HPDE6-E6E7 (cell line): ENCODE measurements around the gene ANKRD13C.
"Not testable (repeated sequence)": the region's sequence is repeated elsewhere in the genome, so short reads cannot be mapped to it uniquely, and the experiment has no call there.

Experiments
- DNase-seq: peaks from one replicate; pipeline ENCODE4 v3.0.0; 2011; ENCODE audit warnings: missing footprints; ENCODE audit errors: extremely low spot score

Gene ANKRD13C

GRCh38 chr1:70354332-70355110 is at the start of gene ANKRD13C:
TSS of gene ANKRD13C (minus strand) at chr1:70354722. CDS start at chr1:70354408, 314 bp downstream.
- peak; percentile 91 for DNase-seq

GRCh38 chr1:70403759-70404158 is 49.2 kb upstream of the ANKRD13C start:
- DNase-seq = no peak

GRCh38 chr1:70401974-70402373 is 47.5 kb upstream of the ANKRD13C start:
- DNase-seq = no peak

GRCh38 chr1:70400335-70400734 is 45.8 kb upstream of the ANKRD13C start:
- no peak for DNase-seq

- DNase-seq = no peak
Observed at GRCh38 chr1:70397013-70397412, 42.5 kb upstream of the ANKRD13C start.

- DNase-seq = no peak
Observed at GRCh38 chr1:70396607-70397006, 42.1 kb upstream of the ANKRD13C start.

GRCh38 chr1:70392626-70393025 is 38.1 kb upstream of the ANKRD13C start:
- DNase-seq = no peak

- DNase-seq = no peak
Observed at GRCh38 chr1:70387507-70387906, 33.0 kb upstream of the ANKRD13C start.

- DNase-seq = no peak
Observed at GRCh38 chr1:70386121-70386520, 31.6 kb upstream of the ANKRD13C start.

- DNase-seq = no peak
Observed at GRCh38 chr1:70385477-70385876, 31.0 kb upstream of the ANKRD13C start.

GRCh38 chr1:70384542-70384941 is 30.0 kb upstream of the ANKRD13C start:
- DNase-seq = no peak

GRCh38 chr1:70383483-70383882 is 29.0 kb upstream of the ANKRD13C start:
- no peak for DNase-seq

- DNase-seq = no peak
Observed at GRCh38 chr1:70382682-70383081, 28.2 kb upstream of the ANKRD13C start.

GRCh38 chr1:70376196-70376595 is 21.7 kb upstream of the ANKRD13C start:
- DNase-seq = no peak

- DNase-seq = not testable (repeated sequence)
Observed at GRCh38 chr1:70373580-70373979, 19.1 kb upstream of the ANKRD13C start.

- no peak for DNase-seq
Observed at GRCh38 chr1:70372426-70372825, 17.9 kb upstream of the ANKRD13C start.

GRCh38 chr1:70371586-70371985 is 17.1 kb upstream of the ANKRD13C start:
- DNase-seq = not testable (repeated sequence)

- not testable (repeated sequence) for DNase-seq
Observed at GRCh38 chr1:70367397-70367796, 12.9 kb upstream of the ANKRD13C start.

GRCh38 chr1:70366997-70367396 is 12.5 kb upstream of the ANKRD13C start:
- not testable (repeated sequence) for DNase-seq

- not testable (repeated sequence) for DNase-seq
Observed at GRCh38 chr1:70366425-70366952, 12.0 kb upstream of the ANKRD13C start.

- no peak for DNase-seq
Observed at GRCh38 chr1:70364439-70364838, 9.9 kb upstream of the ANKRD13C start.

GRCh38 chr1:70361727-70362398 is 7.3 kb upstream of the ANKRD13C start:
- DNase-seq = no peak

GRCh38 chr1:70360321-70360720 is 5.8 kb upstream of the ANKRD13C start:
- DNase-seq = no peak
